AG04450 (cell line): ENCODE measurements around the gene ZNF354C. TPM values are rescaled to one million over a fixed set of nuclear protein-coding genes. Genes with fewer than 3 reads are reported as not detected.

Source experiments
- CTCF ChIA-PET: fragments of 300-600, 350-600 bp; formaldehyde crosslinking; extraction: SDS; loops from one replicate; lab custom pipeline; 2022; ENCODE audit warnings: antibody characterized with exemption, inconsistent platforms; lab: Charles Lee
- POLR2A ChIA-PET: fragments of 350-600 bp; formaldehyde crosslinking; extraction: SDS; loops from one replicate; lab custom pipeline; 2021; ENCODE audit warnings: antibody characterized with exemption, inconsistent platforms; lab: Yijun Ruan, JAX
- DNase-seq: peaks from one replicate; pipeline ENCODE4 v3.0.0-alpha.2; 2011; ENCODE audit warnings: low read depth, low spot score
- H3K27ac ChIP-seq: one replicate; pipeline ENCODE4 v1.5.1; 2012; ENCODE audit warnings: low read depth, low read length, control low read depth
- H3K27me3 ChIP-seq: one replicate; pipeline ENCODE4 v1.6.0; 2012; ENCODE audit warnings: low read length; ENCODE audit not compliant: control insufficient read depth, insufficient read depth
- H3K4me3 ChIP-seq: 2 replicates; pipeline ENCODE4 v1.5.1; 2011; ENCODE audit warnings: mild to moderate bottlenecking, low read depth, low read length, control low read depth
- H3K9me3 ChIP-seq: 2 replicates; pipeline ENCODE4 v1.5.1; 2012; ENCODE audit warnings: low read length; ENCODE audit not compliant: control insufficient read depth, insufficient read depth
- CTCF ChIP-seq: IDR thresholded peaks from 2 replicates; pipeline ENCODE4 v1.5.1; 2011; ENCODE audit warnings: low read depth, low read length, control low read depth, inconsistent platforms
- polyA plus RNA-seq: library from polyadenylated mRNA; depleted of rRNA; stranded (reverse); fragments of >200 nt; gene quantifications from 2 replicates; pipeline ENCODE4 v1.2.3, GENCODE V29; 2011

The ZNF354C gene
- polyA plus RNA-seq, 1 experiment: 5.1 TPM

GRCh38 chr5:179124853-179125788 lies 64.9 kb downstream of the ZNF354C start:
- H3K9me3 ChIP-seq: peaks cover 85% of the 10 kb centered on the region
- POLR2A ChIA-PET: no interaction called here

DNA sequence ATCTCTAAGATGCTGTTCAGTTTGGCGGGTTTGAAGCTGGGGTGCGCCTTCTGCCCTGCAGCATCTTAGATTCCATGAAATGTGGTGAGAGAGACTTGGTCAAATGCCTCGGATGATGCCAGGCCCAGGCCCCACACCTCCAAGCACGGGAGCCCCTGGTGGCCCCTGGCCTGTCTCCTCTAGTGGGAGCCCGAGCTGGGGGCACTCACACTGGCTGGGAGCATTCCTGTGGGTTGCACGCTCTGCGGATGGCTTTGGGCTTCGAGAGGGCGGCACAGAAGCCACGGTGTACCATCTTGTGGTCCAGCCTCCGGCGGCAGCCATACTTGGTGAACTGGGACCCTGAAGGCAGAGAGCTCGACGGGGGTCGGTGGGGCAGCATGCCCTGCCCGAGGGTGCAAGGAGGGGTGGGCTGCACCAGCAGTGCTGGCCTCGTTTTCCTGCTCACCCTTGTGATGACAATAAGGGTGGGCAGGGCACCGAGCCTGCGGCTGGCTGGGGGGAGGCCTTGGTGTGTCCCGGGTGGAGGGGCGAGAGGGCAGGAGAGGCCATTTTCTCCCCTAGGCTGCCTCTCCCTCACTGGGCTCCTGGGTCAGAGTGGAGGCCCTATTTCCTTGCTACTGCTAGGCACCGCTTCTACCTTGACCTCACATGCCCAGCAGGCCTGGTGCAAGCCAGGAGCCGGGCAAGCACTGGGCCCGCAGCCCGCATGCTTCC lies 65.8 kb downstream of the ZNF354C start:
- Histone ChIP-seq H3K27me3 (no peaks in the 10 kb centered on the region), H3K9me3 (peaks cover 82% of the 10 kb centered on the region), H3K27ac (no peak overlapping the region), H3K4me3 (no peak overlapping the region)
- ChIA-PET CTCF (no interaction called here), POLR2A (no interaction called here)
- TF ChIP-seq CTCF: no peak
- no peak for DNase-seq

More at GRCh38 chr5:179124853-179125788, 64.9 kb downstream of the ZNF354C start:
- no peak for TF ChIP-seq CTCF
- H3K27ac ChIP-seq: no peak overlapping the region
- H3K4me3 ChIP-seq: no peak overlapping the region
- no peak for DNase-seq
- CTCF ChIA-PET: no interaction called here
- no peaks in the 10 kb centered on the region for H3K27me3 ChIP-seq

DNA sequence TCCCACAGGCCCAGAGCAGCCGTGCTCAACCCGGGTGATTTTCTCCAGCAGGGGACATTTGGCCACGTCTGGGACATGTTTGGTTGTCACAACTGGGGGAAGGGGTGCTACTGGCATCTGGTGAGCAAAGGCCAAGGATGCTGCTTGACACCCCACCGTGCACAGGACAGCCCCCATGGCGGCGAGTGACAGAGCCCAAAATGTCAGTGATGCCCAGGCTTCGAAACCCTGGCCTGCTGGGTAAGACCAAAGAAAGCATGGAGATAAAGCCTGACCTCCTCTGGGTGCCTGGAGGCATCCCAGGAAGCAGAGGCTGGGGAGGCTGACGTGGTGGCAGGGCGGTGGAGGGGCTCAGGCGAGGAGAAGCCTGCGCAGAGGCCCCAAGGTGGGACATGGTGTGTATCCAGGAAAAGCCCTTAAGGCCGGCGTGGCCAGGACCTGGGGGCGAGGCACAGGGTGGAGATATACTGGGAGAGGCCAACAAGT lies 66.4 kb downstream of the ZNF354C start:
- no peak overlapping the region for H3K27ac ChIP-seq
- no peaks in the 10 kb centered on the region for H3K27me3 ChIP-seq
- ChIA-PET CTCF (no interaction called here), POLR2A (no interaction called here)
- no peak for DNase-seq
- H3K9me3 ChIP-seq: peaks cover 79% of the 10 kb centered on the region
- H3K4me3 ChIP-seq: no peak overlapping the region
- TF ChIP-seq CTCF: no peak

DNA sequence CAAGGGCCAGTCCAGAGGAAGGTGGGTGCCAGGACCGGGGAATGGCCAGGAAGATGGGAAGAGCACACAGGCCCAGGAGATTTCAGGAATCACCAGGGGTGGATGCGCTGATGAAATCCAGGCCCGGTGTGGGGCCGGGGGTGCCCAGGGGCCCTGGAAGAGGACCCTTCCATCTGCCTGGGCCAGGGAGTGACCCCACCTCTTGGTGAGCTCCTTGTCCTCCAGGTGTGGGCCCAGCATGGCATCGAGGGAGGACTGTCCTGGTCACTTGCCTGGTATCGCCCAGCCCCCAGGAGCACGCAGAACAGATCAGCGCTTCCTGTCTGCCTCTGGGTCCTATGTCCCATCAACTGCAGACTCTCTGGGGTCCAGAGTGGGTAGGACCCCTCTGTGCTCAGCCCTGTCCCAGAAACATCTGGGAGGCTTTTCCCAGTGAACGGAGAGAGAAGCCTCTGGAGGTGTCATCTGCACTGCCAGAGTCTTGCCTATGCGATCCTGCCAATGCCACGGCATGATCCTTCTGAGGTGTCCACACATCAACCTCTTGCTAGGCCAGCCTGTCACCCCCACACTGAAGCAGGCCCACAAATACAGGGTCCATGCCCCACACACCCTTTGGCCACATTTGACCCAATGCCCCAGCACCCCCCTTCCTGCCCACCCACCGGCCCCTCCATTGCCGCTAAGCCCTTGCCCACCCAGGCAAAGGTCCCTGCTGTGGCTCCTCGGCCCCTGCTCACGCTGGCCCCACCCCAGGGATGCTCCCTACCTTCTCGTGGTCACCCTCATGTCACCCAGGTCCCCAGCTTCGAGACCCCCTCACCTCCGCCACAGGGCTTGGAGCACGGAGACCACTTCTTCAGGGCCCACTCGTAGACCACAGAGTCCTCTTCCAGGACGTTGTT lies 67.2 kb downstream of the ZNF354C start:
- no peak for TF ChIP-seq CTCF
- no peak for DNase-seq
- peaks cover 75% of the 10 kb centered on the region for H3K9me3 ChIP-seq
- no peak overlapping the region for H3K4me3 ChIP-seq
- ChIA-PET POLR2A (no interaction called here), CTCF (no interaction called here)
- no peak overlapping the region for H3K27ac ChIP-seq
- H3K27me3 ChIP-seq: no peaks in the 10 kb centered on the region
